ENCODE measurements around the gene MARCHF10.

DNA sequence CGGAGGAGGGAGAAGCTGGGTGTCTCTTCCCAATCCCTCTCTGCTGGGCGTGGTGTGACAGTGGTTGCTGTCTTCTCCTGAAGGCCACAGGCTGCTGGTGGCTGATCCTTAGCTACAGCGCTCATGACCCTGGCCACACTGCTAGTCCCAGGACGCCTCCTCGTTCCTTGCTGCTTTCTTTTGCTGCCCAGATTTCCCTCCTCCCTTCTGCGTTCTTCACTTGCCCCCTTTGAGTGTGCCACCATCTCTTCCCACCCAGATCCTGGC, 90.6 kb downstream of the MARCHF10 start:
- TF ChIP-seq, protein P1, sequence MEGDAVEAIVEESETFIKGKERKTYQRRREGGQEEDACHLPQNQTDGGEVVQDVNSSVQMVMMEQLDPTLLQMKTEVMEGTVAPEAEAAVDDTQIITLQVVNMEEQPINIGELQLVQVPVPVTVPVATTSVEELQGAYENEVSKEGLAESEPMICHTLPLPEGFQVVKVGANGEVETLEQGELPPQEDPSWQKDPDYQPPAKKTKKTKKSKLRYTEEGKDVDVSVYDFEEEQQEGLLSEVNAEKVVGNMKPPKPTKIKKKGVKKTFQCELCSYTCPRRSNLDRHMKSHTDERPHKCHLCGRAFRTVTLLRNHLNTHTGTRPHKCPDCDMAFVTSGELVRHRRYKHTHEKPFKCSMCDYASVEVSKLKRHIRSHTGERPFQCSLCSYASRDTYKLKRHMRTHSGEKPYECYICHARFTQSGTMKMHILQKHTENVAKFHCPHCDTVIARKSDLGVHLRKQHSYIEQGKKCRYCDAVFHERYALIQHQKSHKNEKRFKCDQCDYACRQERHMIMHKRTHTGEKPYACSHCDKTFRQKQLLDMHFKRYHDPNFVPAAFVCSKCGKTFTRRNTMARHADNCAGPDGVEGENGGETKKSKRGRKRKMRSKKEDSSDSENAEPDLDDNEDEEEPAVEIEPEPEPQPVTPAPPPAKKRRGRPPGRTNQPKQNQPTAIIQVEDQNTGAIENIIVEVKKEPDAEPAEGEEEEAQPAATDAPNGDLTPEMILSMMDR (conservative IDR thresholded peaks at IDR 0.05; ENCODE audit: low read length), result no peak
- no peak for TF ChIP-seq EZH2phosphoT487 (IDR thresholded peaks at IDR 0.05; ENCODE audit: borderline replicate concordance)

Measured in Loucy (cell line).